ENCODE measurements around the gene ITPR1.

DNA sequence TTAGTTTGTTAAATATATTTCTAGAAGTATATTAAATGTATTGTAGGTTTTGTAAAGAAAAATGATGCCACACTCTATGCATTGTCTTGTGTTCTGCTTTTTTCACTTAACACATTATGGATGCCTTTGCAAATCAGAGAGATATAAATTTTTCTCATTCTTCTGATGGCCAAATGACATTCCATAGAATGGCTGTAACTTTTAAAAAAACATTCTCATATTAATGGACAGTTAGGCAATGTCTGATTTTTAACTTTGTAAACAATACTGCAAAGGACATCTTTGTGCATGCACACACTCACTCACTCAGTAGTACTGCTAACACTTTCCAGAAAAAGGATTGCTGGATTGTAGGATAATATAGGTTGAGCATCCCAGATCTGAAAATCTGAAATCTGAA is 195.9 kb downstream of the ITPR1 start:
- TF ChIP-seq, protein P1, sequence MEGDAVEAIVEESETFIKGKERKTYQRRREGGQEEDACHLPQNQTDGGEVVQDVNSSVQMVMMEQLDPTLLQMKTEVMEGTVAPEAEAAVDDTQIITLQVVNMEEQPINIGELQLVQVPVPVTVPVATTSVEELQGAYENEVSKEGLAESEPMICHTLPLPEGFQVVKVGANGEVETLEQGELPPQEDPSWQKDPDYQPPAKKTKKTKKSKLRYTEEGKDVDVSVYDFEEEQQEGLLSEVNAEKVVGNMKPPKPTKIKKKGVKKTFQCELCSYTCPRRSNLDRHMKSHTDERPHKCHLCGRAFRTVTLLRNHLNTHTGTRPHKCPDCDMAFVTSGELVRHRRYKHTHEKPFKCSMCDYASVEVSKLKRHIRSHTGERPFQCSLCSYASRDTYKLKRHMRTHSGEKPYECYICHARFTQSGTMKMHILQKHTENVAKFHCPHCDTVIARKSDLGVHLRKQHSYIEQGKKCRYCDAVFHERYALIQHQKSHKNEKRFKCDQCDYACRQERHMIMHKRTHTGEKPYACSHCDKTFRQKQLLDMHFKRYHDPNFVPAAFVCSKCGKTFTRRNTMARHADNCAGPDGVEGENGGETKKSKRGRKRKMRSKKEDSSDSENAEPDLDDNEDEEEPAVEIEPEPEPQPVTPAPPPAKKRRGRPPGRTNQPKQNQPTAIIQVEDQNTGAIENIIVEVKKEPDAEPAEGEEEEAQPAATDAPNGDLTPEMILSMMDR (tag by site-specific recombination; IDR thresholded peaks at IDR 0.05): no peak
- no peak for TF ChIP-seq ZNF292 (tag by site-specific recombination; IDR thresholded peaks at IDR 0.05; ENCODE audit: borderline replicate concordance, low read depth)
- TF ChIP-seq SETDB1 (IDR thresholded peaks at IDR 0.05; ENCODE audit: insufficient read length, low read length): no peak
- TF ChIP-seq RBAK (tag by site-specific recombination; IDR thresholded peaks at IDR 0.05): no peak
- TF ChIP-seq ZNF2 (tag by site-specific recombination; IDR thresholded peaks at IDR 0.05): no peak
- TF ChIP-seq ZNF311 (tag by site-specific recombination; IDR thresholded peaks at IDR 0.05; ENCODE audit: borderline replicate concordance): no peak
- TF ChIP-seq ZNF529 (tag by site-specific recombination; IDR thresholded peaks at IDR 0.05; ENCODE audit: insufficient replicate concordance): no peak
- no peak for TF ChIP-seq ZNF629 (tag by site-specific recombination; IDR thresholded peaks at IDR 0.05)
- TF ChIP-seq, protein P2, sequence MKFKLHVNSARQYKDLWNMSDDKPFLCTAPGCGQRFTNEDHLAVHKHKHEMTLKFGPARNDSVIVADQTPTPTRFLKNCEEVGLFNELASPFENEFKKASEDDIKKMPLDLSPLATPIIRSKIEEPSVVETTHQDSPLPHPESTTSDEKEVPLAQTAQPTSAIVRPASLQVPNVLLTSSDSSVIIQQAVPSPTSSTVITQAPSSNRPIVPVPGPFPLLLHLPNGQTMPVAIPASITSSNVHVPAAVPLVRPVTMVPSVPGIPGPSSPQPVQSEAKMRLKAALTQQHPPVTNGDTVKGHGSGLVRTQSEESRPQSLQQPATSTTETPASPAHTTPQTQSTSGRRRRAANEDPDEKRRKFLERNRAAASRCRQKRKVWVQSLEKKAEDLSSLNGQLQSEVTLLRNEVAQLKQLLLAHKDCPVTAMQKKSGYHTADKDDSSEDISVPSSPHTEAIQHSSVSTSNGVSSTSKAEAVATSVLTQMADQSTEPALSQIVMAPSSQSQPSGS (tag by site-specific recombination; IDR thresholded peaks at IDR 0.05; ENCODE audit: low read depth): no peak
- TF ChIP-seq ZNF701 (tag by site-specific recombination; IDR thresholded peaks at IDR 0.05): no peak
- TF ChIP-seq ZNF561 (tag by site-specific recombination; IDR thresholded peaks at IDR 0.05; ENCODE audit: borderline replicate concordance): no peak
- TF ChIP-seq BCL11A (tag by site-specific recombination; IDR thresholded peaks at IDR 0.05; ENCODE audit: low read depth): no peak

All from HEK293 (cell line).